ENCODE data around the gene PTP4A1. TPM values are rescaled to one million over a fixed set of nuclear protein-coding genes. Genes with fewer than 3 reads are reported as not detected.

The PTP4A1 gene
- total and polyA plus RNA-seq, 2 of the 4 experiments (the other 2 are of a cell fraction): 31.2 to 53.1 TPM

DNA sequence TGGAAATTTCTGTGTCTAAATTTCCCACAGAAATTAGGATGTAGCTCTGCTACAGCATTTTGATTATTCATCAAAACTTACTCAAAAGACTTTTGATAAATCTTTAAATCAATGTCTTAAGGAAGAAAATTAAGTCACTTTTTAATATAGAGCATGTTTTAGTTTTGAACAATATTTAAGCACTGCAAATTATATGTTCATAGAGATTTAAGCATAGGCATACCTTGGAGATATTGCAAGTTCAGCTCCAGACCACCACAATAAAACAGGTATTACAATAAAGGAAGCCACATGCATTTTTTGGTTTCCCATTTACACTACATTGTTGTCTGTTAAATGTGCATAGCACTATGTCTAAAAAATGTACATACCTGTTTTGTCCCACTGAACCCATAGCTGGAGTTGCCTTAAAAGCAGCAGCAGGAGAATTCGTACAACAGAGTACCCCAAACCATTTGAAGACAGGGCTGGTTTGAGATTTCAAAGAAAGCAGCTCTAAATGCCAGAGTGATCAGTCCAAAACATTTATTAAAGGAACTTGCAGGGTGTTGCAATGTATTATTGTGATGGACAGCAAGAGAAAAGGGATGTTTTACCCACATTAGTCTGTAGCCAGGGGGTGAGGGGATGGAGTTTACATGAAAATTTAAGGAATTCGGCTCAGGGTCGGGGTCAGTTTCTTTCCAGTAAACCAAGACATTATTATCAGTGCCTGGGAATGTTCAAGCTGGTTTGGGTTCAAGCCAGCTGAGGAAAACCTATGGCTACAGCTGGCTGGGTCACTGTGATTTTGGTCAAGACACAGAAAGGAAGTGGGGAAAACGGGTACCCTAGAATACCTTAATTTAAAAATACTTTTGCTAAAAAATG, 6.3 kb upstream of the PTP4A1 start (continued):
- no peak for TF ChIP-seq BHLHE40 (IDR thresholded peaks at IDR 0.05; ENCODE audit: low read depth, low read length)
- TF ChIP-seq FOS (IDR thresholded peaks at IDR 0.05; ENCODE audit: low read depth, low read length): no peak

DNA sequence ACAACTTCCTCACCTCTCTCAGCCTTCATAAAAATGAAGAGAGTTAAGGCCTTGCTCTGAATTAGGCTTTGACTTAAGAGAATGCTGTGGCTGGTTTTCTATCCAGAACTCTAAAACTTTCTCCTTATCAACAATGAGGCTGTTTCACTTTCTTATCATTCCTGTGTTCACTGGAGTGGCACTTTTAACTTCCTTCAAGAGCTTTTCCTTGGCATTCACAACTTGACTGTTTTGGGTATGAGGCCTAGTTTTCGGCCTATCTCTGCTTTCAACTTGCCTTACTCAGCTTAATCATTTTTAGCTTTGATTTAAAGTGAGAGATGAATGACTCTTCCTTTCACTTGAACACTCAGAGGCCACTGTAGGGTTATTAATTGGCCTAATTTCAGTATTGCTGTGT, 4.3 kb upstream of the PTP4A1 start:
- Histone ChIP-seq H3K79me1 (ENCODE audit: low read depth in 1 of 2, low read length in 2 of 2) (0 out of 4 replicates have a peak, but pooled peaks cover 0 to 6% of the 10 kb centered on the region in 2 experiments), H3K56ac (ENCODE audit: extremely low read depth, insufficient read depth, low read length) (no peak overlapping the region), H3K27ac (ENCODE audit: insufficient read depth, low read length) (no peak overlapping the region), H2BK5ac (ENCODE audit: low read depth, low read length, poor library complexity, severe bottlenecking) (no peak overlapping the region), H2BK20ac (ENCODE audit: low read depth, low read length) (no peak overlapping the region), H2BK120ac (ENCODE audit: low read depth, low read length) (no peak overlapping the region), H4K8ac (ENCODE audit: low read depth in 2 of 2, low read length in 2 of 2) (no peak overlapping the region), H3K4me2 (ENCODE audit: low read depth, low read length) (no peak overlapping the region), H2BK15ac (ENCODE audit: low read depth, low read length) (no peak overlapping the region), H2AK5ac (ENCODE audit: low read depth, low read length) (no peak overlapping the region), H3K9me3 (ENCODE audit: control insufficient read depth, insufficient read depth, low read length) (no peaks in the 10 kb centered on the region), H4K20me1 (ENCODE audit: insufficient read depth, low read length) (no peaks in the 10 kb centered on the region), H3K4me3 (ENCODE audit: insufficient read depth, low read depth, low read length) (no peak overlapping the region), H4K91ac (ENCODE audit: insufficient read depth, low read depth, low read length) (no peak overlapping the region), H3K18ac (ENCODE audit: low read depth, low read length) (no peak overlapping the region), H3K27me3 (ENCODE audit: control insufficient read depth, insufficient read depth, low read length) (no peaks in the 10 kb centered on the region), H4K5ac (ENCODE audit: low read depth, low read length) (no peak overlapping the region), H3K4me1 (ENCODE audit: control insufficient read depth, insufficient read depth, low read length) (peaks cover 2% of the 10 kb centered on the region; the same call in 1 of the 2 replicates), H3K4ac (ENCODE audit: low read depth, low read length) (no peak overlapping the region), H3K23ac (ENCODE audit: low read depth, low read length) (no peak overlapping the region), H3K9me1 (ENCODE audit: insufficient read depth, low read length) (no peaks in the 10 kb centered on the region), H2AK9ac (replicated peaks; ENCODE audit: low read depth, low read length, poor library complexity) (no peak overlapping the region), H2AFZ (replicated peaks; ENCODE audit: low read length, poor library complexity) (no peak overlapping the region), H3K36me3 (ENCODE audit: control insufficient read depth, insufficient read depth, low read length) (no peaks in the 10 kb centered on the region), H3K9ac (ENCODE audit: low read depth, low read length) (no peak overlapping the region), H3K14ac (replicated peaks; ENCODE audit: low read depth, low read length) (no peak overlapping the region)
- dilution Hi-C loops (cut with HindIII; ENCODE audit: low sequenced_read_pairs, unreplicated experiment): no loop called here
- ATAC-seq (ENCODE audit: low read depth): no peak
- in situ Hi-C loops (cut with MboI; ENCODE audit: low sequenced_read_pairs): loop anchor here (25.0 kb wide), 1 partner anchor 206 kb away; no protein-coding TSS in a partner anchor
- intact Hi-C loops (cut with micrococcal nuclease): no loop called here
- BruUV-seq (replicated peaks): no TSS peak
- POLR2A ChIA-PET (ENCODE audit: unreplicated experiment): no interaction called here
- TF ChIP-seq, protein P1, sequence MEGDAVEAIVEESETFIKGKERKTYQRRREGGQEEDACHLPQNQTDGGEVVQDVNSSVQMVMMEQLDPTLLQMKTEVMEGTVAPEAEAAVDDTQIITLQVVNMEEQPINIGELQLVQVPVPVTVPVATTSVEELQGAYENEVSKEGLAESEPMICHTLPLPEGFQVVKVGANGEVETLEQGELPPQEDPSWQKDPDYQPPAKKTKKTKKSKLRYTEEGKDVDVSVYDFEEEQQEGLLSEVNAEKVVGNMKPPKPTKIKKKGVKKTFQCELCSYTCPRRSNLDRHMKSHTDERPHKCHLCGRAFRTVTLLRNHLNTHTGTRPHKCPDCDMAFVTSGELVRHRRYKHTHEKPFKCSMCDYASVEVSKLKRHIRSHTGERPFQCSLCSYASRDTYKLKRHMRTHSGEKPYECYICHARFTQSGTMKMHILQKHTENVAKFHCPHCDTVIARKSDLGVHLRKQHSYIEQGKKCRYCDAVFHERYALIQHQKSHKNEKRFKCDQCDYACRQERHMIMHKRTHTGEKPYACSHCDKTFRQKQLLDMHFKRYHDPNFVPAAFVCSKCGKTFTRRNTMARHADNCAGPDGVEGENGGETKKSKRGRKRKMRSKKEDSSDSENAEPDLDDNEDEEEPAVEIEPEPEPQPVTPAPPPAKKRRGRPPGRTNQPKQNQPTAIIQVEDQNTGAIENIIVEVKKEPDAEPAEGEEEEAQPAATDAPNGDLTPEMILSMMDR (conservative IDR thresholded peaks at IDR 0.05; ENCODE audit: low read depth, low read length): no peak
- TF ChIP-seq, protein P2, sequence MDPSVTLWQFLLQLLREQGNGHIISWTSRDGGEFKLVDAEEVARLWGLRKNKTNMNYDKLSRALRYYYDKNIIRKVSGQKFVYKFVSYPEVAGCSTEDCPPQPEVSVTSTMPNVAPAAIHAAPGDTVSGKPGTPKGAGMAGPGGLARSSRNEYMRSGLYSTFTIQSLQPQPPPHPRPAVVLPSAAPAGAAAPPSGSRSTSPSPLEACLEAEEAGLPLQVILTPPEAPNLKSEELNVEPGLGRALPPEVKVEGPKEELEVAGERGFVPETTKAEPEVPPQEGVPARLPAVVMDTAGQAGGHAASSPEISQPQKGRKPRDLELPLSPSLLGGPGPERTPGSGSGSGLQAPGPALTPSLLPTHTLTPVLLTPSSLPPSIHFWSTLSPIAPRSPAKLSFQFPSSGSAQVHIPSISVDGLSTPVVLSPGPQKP (IDR thresholded peaks at IDR 0.05; ENCODE audit: borderline replicate concordance, low read depth, low read length): no peak
- no peak for TF ChIP-seq NFE2L2 (IDR thresholded peaks at IDR 0.05; ENCODE audit: low read depth, low read length)
- TF ChIP-seq POLR2A (IDR thresholded peaks at IDR 0.05; ENCODE audit: low read depth, low read length): no peak
- no peak for TF ChIP-seq CHD1 (IDR thresholded peaks at IDR 0.05; ENCODE audit: low read depth, low read length)
- no peak for TF ChIP-seq BHLHE40 (IDR thresholded peaks at IDR 0.05; ENCODE audit: low read depth, low read length)
- TF ChIP-seq SMC3 (IDR thresholded peaks at IDR 0.05; ENCODE audit: low read depth, low read length): no peak
- TF ChIP-seq, protein P3, sequence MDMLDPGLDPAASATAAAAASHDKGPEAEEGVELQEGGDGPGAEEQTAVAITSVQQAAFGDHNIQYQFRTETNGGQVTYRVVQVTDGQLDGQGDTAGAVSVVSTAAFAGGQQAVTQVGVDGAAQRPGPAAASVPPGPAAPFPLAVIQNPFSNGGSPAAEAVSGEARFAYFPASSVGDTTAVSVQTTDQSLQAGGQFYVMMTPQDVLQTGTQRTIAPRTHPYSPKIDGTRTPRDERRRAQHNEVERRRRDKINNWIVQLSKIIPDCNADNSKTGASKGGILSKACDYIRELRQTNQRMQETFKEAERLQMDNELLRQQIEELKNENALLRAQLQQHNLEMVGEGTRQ (IDR thresholded peaks at IDR 0.05; ENCODE audit: low read depth, low read length): no peak
- TF ChIP-seq MXI1 (IDR thresholded peaks at IDR 0.05; ENCODE audit: borderline replicate concordance, low read depth, low read length): no peak
- TF ChIP-seq FOS (IDR thresholded peaks at IDR 0.05; ENCODE audit: low read depth, low read length): no peak
- TF ChIP-seq CEBPB (IDR thresholded peaks at IDR 0.05; ENCODE audit: low read depth, low read length): no peak
- no peak for TF ChIP-seq MAZ (IDR thresholded peaks at IDR 0.05; ENCODE audit: borderline replicate concordance, low read depth, low read length)
- WGBS, 2 experiments (ENCODE audit: extremely low coverage in 2 of 2, insufficient read length in 1 of 2): no CpG with 5 or more reads among the region's 1 CpG
- CTCF ChIA-PET: no interaction called here
- no peak for DNase-seq
